Smooth muscle cell (in vitro differentiated cells): Measurements from ENCODE around the gene STAC. TPM values are rescaled to one million over a fixed set of nuclear protein-coding genes. Genes with fewer than 3 reads are reported as not detected.
"Not testable (repeated sequence)": the region's sequence is repeated elsewhere in the genome, so short reads cannot be mapped to it uniquely, and the experiment has no call there.

Experiments
- DNase-seq: peaks from one replicate; lab custom pipeline; 2025; ENCODE audit not compliant: unreplicated experiment; lab: John Stamatoyannopoulos, UW
- H2AFZ ChIP-seq: fragments of 200-600 bp; sonication (generic); 2 replicates; pipeline ENCODE4 v1.6.0; 2016; ENCODE audit warnings: antibody characterized with exemption, low read depth, mild to moderate bottlenecking
- H3F3A ChIP-seq: fragments of 200-600 bp; sonication (generic); 2 replicates; pipeline ENCODE4 v1.6.0; 2017; ENCODE audit warnings: antibody characterized with exemption, low read depth
- H3K27ac ChIP-seq: fragments of 200-600 bp; sonication (generic); 2 replicates; pipeline ENCODE4 v1.5.1; 2016; ENCODE audit warnings: low read depth, mild to moderate bottlenecking
- H3K27me3 ChIP-seq: fragments of 200-600 bp; sonication (generic); 2 replicates; pipeline ENCODE4 v1.6.1; 2016; ENCODE audit warnings: low read depth, mild to moderate bottlenecking
- H3K36me3 ChIP-seq: fragments of 200-600 bp; sonication (generic); 2 replicates; pipeline ENCODE4 v1.5.1; 2016; ENCODE audit warnings: low read depth
- H3K4me1 ChIP-seq: fragments of 200-600 bp; sonication (generic); 2 replicates; pipeline ENCODE4 v1.5.1; 2016; ENCODE audit warnings: low read depth
- H3K4me2 ChIP-seq: fragments of 200-600 bp; sonication (generic); 2 replicates; pipeline ENCODE4 v1.6.0; 2016; ENCODE audit warnings: mild to moderate bottlenecking
- H3K4me3 ChIP-seq: fragments of 200-600 bp; sonication (generic); 2 replicates; pipeline ENCODE4 v1.5.1; 2016; ENCODE audit warnings: mild to moderate bottlenecking
- H3K79me2 ChIP-seq: fragments of 200-600 bp; sonication (generic); 2 replicates; pipeline ENCODE4 v1.6.0; 2016; ENCODE audit warnings: low read depth, mild to moderate bottlenecking
- H3K9ac ChIP-seq: fragments of 200-600 bp; sonication (generic); 2 replicates; pipeline ENCODE4 v1.6.0; 2016; ENCODE audit warnings: low read depth
- H3K9me3 ChIP-seq: fragments of 200-600 bp; sonication (generic); replicated peaks from 2 replicates; pipeline ENCODE4 v1.5.1; 2016; ENCODE audit warnings: low read depth
- H4K20me1 ChIP-seq: fragments of 200-600 bp; sonication (generic); 2 replicates; pipeline ENCODE4 v1.6.0; 2016; ENCODE audit warnings: low read depth
- WGBS: methylation state at CpG from one replicate; pipeline ENCODE4 v1.1.7; 2016; ENCODE audit warnings: low lambda C conversion rate; 5-methylcytosine and 5-hydroxymethylcytosine counted together
- polyA plus RNA-seq: library from polyadenylated mRNA; unstranded; fragments of >200 nt; fragmentation: Nextera tagmentation; extraction: Ambion mirVana; gene quantifications from 2 replicates; pipeline ENCODE4 v1.2.1, GENCODE V29; 2016
- total RNA-seq: library from RNA; depleted of rRNA; stranded (reverse); fragments of >200 nt; gene quantifications from 2 replicates; pipeline ENCODE4 v1.2.3, GENCODE V29; 2014
- TF ChIP-seq, protein P1 (sequence below): fragments of 200-600 bp; sonication (generic); IDR thresholded peaks from 2 replicates; pipeline ENCODE4 v1.5.1; 2017; ENCODE audit warnings: borderline replicate concordance, mild to moderate bottlenecking, antibody characterized with exemption; ENCODE audit not compliant: insufficient read depth, poor library complexity, severe bottlenecking

Gene STAC
- total and polyA plus RNA-seq, 2 experiments from 2014 or later: 1.2 to 1.4 TPM

DNA sequence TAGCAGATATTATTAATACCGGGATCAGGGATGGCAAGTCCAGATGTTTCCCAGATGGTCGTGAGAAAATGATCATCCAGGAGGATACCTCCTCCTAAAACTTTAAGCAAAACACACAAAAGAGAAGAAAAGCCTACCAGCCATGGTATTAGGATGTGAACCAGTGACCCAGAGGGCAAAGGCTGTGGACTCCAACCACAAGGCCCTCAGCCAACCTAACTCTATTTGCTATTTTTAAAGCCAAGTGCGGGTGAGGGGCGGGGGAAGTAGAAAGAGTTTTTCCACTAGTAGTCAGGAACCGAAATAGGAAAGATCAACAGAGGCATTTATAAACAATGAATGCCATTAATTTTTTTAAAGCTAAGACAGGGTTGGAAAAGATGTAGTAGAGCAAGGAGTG is 77.4 kb downstream of the STAC start:
- no peaks in the 10 kb centered on the region for H3K9me3 ChIP-seq
- no peaks in the 10 kb centered on the region for H3K36me3 ChIP-seq
- TF ChIP-seq, protein P1, sequence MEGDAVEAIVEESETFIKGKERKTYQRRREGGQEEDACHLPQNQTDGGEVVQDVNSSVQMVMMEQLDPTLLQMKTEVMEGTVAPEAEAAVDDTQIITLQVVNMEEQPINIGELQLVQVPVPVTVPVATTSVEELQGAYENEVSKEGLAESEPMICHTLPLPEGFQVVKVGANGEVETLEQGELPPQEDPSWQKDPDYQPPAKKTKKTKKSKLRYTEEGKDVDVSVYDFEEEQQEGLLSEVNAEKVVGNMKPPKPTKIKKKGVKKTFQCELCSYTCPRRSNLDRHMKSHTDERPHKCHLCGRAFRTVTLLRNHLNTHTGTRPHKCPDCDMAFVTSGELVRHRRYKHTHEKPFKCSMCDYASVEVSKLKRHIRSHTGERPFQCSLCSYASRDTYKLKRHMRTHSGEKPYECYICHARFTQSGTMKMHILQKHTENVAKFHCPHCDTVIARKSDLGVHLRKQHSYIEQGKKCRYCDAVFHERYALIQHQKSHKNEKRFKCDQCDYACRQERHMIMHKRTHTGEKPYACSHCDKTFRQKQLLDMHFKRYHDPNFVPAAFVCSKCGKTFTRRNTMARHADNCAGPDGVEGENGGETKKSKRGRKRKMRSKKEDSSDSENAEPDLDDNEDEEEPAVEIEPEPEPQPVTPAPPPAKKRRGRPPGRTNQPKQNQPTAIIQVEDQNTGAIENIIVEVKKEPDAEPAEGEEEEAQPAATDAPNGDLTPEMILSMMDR: no peak
- H3K27ac ChIP-seq: no peak overlapping the region
- H3F3A ChIP-seq: no peaks in the 10 kb centered on the region
- no peaks in the 10 kb centered on the region for H4K20me1 ChIP-seq
- H3K4me3 ChIP-seq: no peak overlapping the region
- no peak overlapping the region for H2AFZ ChIP-seq
- no peak overlapping the region for H3K9ac ChIP-seq
- no peaks in the 10 kb centered on the region for H3K27me3 ChIP-seq
- WGBS: 93% methylated on average over 5 of the region's 5 CpGs
- DNase-seq: no peak
- no peaks in the 10 kb centered on the region for H3K79me2 ChIP-seq
- H3K4me2 ChIP-seq: no peak overlapping the region
- H3K4me1 ChIP-seq: no peaks in the 10 kb centered on the region

DNA sequence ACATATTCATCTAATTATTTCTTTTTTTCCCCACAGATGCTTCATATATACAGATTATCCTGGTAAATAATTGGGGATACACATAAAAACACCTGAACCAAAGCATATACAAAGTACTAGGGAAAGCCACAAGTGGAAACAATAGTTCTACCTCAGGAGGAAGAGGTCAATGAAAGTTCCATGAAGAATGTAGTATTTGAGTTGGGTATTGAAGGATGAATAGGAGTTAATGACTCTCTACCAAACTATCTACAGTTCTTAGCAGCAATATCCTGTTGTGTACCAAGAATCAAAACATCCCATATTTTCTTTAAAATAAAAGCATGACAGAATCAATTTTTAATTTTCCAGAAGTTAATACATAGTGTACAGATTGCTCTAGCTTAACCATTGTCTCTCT is 78.9 kb downstream of the STAC start:
- H3K36me3 ChIP-seq: no peaks in the 10 kb centered on the region
- H4K20me1 ChIP-seq: no peaks in the 10 kb centered on the region
- H3K79me2 ChIP-seq: no peaks in the 10 kb centered on the region
- no peak overlapping the region for H3K27ac ChIP-seq
- no peaks in the 10 kb centered on the region for H3K9me3 ChIP-seq
- no peak for DNase-seq
- TF ChIP-seq, protein P1: no peak
- no peaks in the 10 kb centered on the region for H3F3A ChIP-seq
- no peak overlapping the region for H2AFZ ChIP-seq
- no peak overlapping the region for H3K4me2 ChIP-seq
- H3K9ac ChIP-seq: no peak overlapping the region
- no peaks in the 10 kb centered on the region for H3K4me1 ChIP-seq
- no peaks in the 10 kb centered on the region for H3K27me3 ChIP-seq
- H3K4me3 ChIP-seq: no peak overlapping the region

GRCh38 chr3:36461597-36461996 is 81.3 kb downstream of the STAC start:
- Histone ChIP-seq H3K4me2 (no peak overlapping the region), H3K9me3 (no peaks in the 10 kb centered on the region), H3K79me2 (no peaks in the 10 kb centered on the region), H2AFZ (no peak overlapping the region), H3K4me1 (no peaks in the 10 kb centered on the region), H3K27me3 (no peaks in the 10 kb centered on the region), H3F3A (no peaks in the 10 kb centered on the region), H3K27ac (no peak overlapping the region), H3K36me3 (no peaks in the 10 kb centered on the region), H3K9ac (no peak overlapping the region), H4K20me1 (no peaks in the 10 kb centered on the region), H3K4me3 (no peak overlapping the region)
- TF ChIP-seq, protein P1: no peak
- no peak for DNase-seq
- 100% methylated on average over 1 of the region's 1 CpG for WGBS

GRCh38 chr3:36472045-36472444 is 91.7 kb downstream of the STAC start:
- not testable (repeated sequence) for H3K9me3 ChIP-seq, DNase-seq, H3K27me3 ChIP-seq, H3K4me2 ChIP-seq, H3K4me3 ChIP-seq, H3K4me1 ChIP-seq, H4K20me1 ChIP-seq, H3K27ac ChIP-seq, H3F3A ChIP-seq, H3K36me3 ChIP-seq, H3K9ac ChIP-seq, H2AFZ ChIP-seq, H3K79me2 ChIP-seq
- WGBS: 94% methylated on average over 6 of the region's 6 CpGs
